WTC11 (cell line): ENCODE results near the gene FOXK1. TPM values are rescaled to one million over a fixed set of nuclear protein-coding genes. Genes with fewer than 3 reads are reported as not detected.

ENCODE experiments used
- ATAC-seq: fragments of 200-7000 bp; cut with Tn5 transposase; 2 replicates; pipeline ENCODE4 v1.10.0; 2021; ENCODE audit warnings: mild to moderate bottlenecking, moderate library complexity
- CTCF ChIA-PET: fragments of 300-600 bp; sonication (Branson Sonifier 250); formaldehyde crosslinking; loops from one replicate; lab custom pipeline; 2021; ENCODE audit warnings: antibody characterized with exemption; lab: Charles Lee
- POLR2A ChIA-PET: fragments of 350-600 bp; sonication (Branson Sonifier 250); formaldehyde crosslinking; loops from one replicate; lab custom pipeline; 2021; ENCODE audit warnings: antibody characterized with exemption; lab: Charles Lee
- DNase-seq: peaks from one replicate; pipeline ENCODE4 v3.0.0; 2021; ENCODE audit warnings: low spot score
- H3K27ac Mint-ChIP-seq: 2 replicates; pipeline ENCODE4 v1.8.0; 2021; ENCODE audit warnings: mixed read lengths
- H3K27me3 Mint-ChIP-seq: 2 replicates; pipeline ENCODE4 v1.8.0; 2021; ENCODE audit warnings: low read depth, mild to moderate bottlenecking, moderate library complexity, mixed read lengths
- H3K36me3 Mint-ChIP-seq: 2 replicates; pipeline ENCODE4 v1.8.0; 2021; ENCODE audit warnings: mixed read lengths
- H3K4me1 Mint-ChIP-seq: 2 replicates; pipeline ENCODE4 v1.8.0; 2022; ENCODE audit warnings: mixed read lengths
- H3K4me3 Mint-ChIP-seq: 2 replicates; pipeline ENCODE4 v1.8.0; 2021; ENCODE audit warnings: mild to moderate bottlenecking, moderate library complexity, mixed read lengths
- H3K9me3 Mint-ChIP-seq: 2 replicates; pipeline ENCODE4 v1.8.0; 2021; ENCODE audit warnings: mixed read lengths
- AR ChIP-seq: fragments of 250-450 bp; sonication (Bioruptor Pico); IDR thresholded peaks from 2 replicates; pipeline ENCODE4 v1.9.0; 2021; ENCODE audit warnings: mild to moderate bottlenecking
- CREM ChIP-seq: sonication (generic); formaldehyde crosslinking; IDR thresholded peaks from 2 replicates; pipeline ENCODE4 v1.8.1; 2022; ENCODE audit warnings: mild to moderate bottlenecking, missing genetic modification reagents, moderate library complexity
- CTCF ChIP-seq: fragments of 200-600 bp; IDR thresholded peaks from 2 replicates; pipeline ENCODE4 v1.8.0; 2022; ENCODE audit warnings: antibody characterized with exemption
- ESRRA ChIP-seq: sonication (generic); formaldehyde crosslinking; IDR thresholded peaks from 2 replicates; pipeline ENCODE4 v1.8.1; 2022; ENCODE audit warnings: mild to moderate bottlenecking, missing genetic modification reagents, borderline replicate concordance
- ETV6 ChIP-seq: sonication (generic); formaldehyde crosslinking; IDR thresholded peaks from 2 replicates; pipeline ENCODE4 v1.8.1; 2022; ENCODE audit warnings: mild to moderate bottlenecking, missing genetic modification reagents
- HMGA2 ChIP-seq: fragments of 250-450 bp; sonication (Bioruptor Pico); IDR thresholded peaks from 2 replicates; pipeline ENCODE4 v1.4.0; 2021; ENCODE audit warnings: mild to moderate bottlenecking, moderate library complexity
- IRF1 ChIP-seq: sonication (generic); formaldehyde crosslinking; IDR thresholded peaks from 2 replicates; pipeline ENCODE4 v1.8.0; 2023; ENCODE audit warnings: missing genetic modification reagents
- IRF2 ChIP-seq: sonication (generic); formaldehyde crosslinking; IDR thresholded peaks from 2 replicates; pipeline ENCODE4 v1.8.0; 2022; ENCODE audit warnings: low read depth, missing genetic modification reagents, borderline replicate concordance
- JAZF1 ChIP-seq: fragments of 250-450 bp; sonication (Bioruptor Pico); IDR thresholded peaks from 2 replicates; pipeline ENCODE4 v1.9.0; 2021; ENCODE audit warnings: moderate library complexity, mild to moderate bottlenecking, inconsistent platforms
- RORB ChIP-seq: fragments of 250-450 bp; sonication (Bioruptor Pico); IDR thresholded peaks from 2 replicates; pipeline ENCODE4 v1.9.0; 2021; ENCODE audit warnings: mild to moderate bottlenecking
- SMAD3 ChIP-seq: sonication (generic); formaldehyde crosslinking; IDR thresholded peaks from 2 replicates; pipeline ENCODE4 v1.8.0; 2022; ENCODE audit warnings: missing genetic modification reagents, mild to moderate bottlenecking, borderline replicate concordance
- USF2 ChIP-seq: sonication (generic); formaldehyde crosslinking; IDR thresholded peaks from 2 replicates; pipeline ENCODE4 v1.8.1; 2023; ENCODE audit warnings: mild to moderate bottlenecking, missing genetic modification reagents, moderate library complexity
- ZBTB21 ChIP-seq: sonication (generic); formaldehyde crosslinking; IDR thresholded peaks from 2 replicates; pipeline ENCODE4 v1.8.1; 2023; ENCODE audit warnings: mild to moderate bottlenecking, missing genetic modification reagents, borderline replicate concordance
- ZNF121 ChIP-seq: sonication (generic); formaldehyde crosslinking; IDR thresholded peaks from 2 replicates; pipeline ENCODE4 v1.8.0; 2023; ENCODE audit warnings: missing genetic modification reagents
- ZNF138 ChIP-seq: sonication (generic); formaldehyde crosslinking; conservative IDR thresholded peaks from 2 replicates; pipeline ENCODE4 v1.8.1; 2022; ENCODE audit warnings: mild to moderate bottlenecking, moderate library complexity, missing genetic modification reagents
- ZNF232 ChIP-seq: sonication (generic); formaldehyde crosslinking; IDR thresholded peaks from 2 replicates; pipeline ENCODE4 v1.8.0; 2022; ENCODE audit warnings: mild to moderate bottlenecking, missing genetic modification reagents
- ZNF532 ChIP-seq: fragments of 250-450 bp; sonication (Bioruptor Pico); IDR thresholded peaks from 2 replicates; pipeline ENCODE4 v1.9.0; 2021; ENCODE audit warnings: mild to moderate bottlenecking, borderline replicate concordance
- total RNA-seq: library from RNA; stranded (reverse); gene quantifications from 3 replicates; pipeline ENCODE4 v1.2.3, GENCODE V29; 2021

The FOXK1 gene
- total RNA-seq, 1 experiment from 2014 or later: 21.9 TPM

GRCh38 chr7:4784799-4785198 is 102.7 kb downstream of the FOXK1 start (continued):
- TF ChIP-seq USF2 (CRISPR knock-in tag) (no peak), ZNF532 (CRISPR knock-in tag) (no peak), ETV6 (CRISPR knock-in tag) (no peak), IRF1 (CRISPR knock-in tag) (no peak), RORB (CRISPR knock-in tag) (no peak), CTCF (no peak), ZNF121 (no peak), ZNF138 (CRISPR knock-in tag) (no peak), AR (no peak), ZNF232 (CRISPR knock-in tag) (no peak), SMAD3 (CRISPR knock-in tag) (no peak), ESRRA (no peak)

- no peak for ATAC-seq
- Mint-ChIP-seq H3K27ac (no peak overlapping the region), H3K4me1 (no peaks in the 10 kb centered on the region), H3K27me3 (no peaks in the 10 kb centered on the region), H3K36me3 (peaks cover 8% of the 10 kb centered on the region), H3K4me3 (no peak overlapping the region), H3K9me3 (no peaks in the 10 kb centered on the region)
- ChIA-PET CTCF (no interaction called here), POLR2A (no interaction called here)
- no peak for DNase-seq
- TF ChIP-seq JAZF1 (CRISPR knock-in tag) (no peak), CTCF (no peak), ZNF532 (CRISPR knock-in tag) (no peak), CREM (no peak), HMGA2 (CRISPR knock-in tag) (no peak), IRF2 (no peak), ZBTB21 (CRISPR knock-in tag) (no peak)
These were observed 103.3 kb downstream of the FOXK1 start for GRCh38 chr7:4785371-4785770.
